Measurements from ENCODE around the gene EIF1B.

Gene EIF1B

DNA sequence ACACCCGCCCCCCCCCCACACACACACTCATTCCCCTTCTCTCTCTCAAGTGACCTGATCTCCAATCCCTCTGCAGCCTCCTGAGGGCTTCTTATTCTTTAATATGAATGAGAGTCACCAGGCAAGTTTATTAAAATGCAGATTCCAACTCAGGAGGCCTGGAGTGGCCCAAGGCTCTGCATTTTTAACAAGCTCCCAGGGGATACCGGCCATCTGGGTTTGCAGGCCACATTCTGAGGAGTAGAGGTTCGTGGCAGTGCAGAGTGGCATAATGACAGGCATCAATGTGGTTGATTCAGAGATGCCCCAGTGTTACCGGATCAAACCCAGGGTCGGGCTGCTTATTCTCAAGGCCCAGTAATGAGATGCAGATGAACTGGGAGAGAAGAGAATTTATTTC, 18.9 kb downstream of the EIF1B start:
- H3K4me3 ChIP-seq (replicated peaks in 1 of 2; ENCODE audit: low read depth in 2 of 2, low read length in 2 of 2), result no peak overlapping the region
- no peak for DNase-seq (ENCODE audit: low read depth in 2 of 2)
- TF ChIP-seq, protein P1, sequence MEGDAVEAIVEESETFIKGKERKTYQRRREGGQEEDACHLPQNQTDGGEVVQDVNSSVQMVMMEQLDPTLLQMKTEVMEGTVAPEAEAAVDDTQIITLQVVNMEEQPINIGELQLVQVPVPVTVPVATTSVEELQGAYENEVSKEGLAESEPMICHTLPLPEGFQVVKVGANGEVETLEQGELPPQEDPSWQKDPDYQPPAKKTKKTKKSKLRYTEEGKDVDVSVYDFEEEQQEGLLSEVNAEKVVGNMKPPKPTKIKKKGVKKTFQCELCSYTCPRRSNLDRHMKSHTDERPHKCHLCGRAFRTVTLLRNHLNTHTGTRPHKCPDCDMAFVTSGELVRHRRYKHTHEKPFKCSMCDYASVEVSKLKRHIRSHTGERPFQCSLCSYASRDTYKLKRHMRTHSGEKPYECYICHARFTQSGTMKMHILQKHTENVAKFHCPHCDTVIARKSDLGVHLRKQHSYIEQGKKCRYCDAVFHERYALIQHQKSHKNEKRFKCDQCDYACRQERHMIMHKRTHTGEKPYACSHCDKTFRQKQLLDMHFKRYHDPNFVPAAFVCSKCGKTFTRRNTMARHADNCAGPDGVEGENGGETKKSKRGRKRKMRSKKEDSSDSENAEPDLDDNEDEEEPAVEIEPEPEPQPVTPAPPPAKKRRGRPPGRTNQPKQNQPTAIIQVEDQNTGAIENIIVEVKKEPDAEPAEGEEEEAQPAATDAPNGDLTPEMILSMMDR (IDR thresholded peaks at IDR 0.05; ENCODE audit: low read depth, low read length), result no peak

DNA sequence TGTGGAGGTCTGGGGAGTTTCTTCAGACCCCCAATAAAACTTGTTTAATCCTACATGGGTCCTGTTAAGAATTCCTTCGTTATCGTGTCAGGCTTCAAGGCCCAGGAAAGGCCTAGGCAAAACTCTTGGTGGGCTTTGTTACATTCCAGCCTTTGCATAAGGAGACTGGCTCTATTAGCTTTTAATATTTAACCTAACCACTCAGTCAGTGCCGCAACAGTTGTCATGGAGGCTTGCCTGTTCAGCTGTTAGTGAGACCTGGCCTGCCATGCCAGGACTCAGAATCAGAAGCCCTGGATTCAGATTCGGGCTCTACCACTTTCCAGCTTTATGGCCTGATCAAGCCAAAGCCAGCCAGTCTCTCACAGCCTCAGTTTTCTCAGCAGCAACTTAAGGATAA, 19.6 kb downstream of the EIF1B start:
- DNase-seq (ENCODE audit: low read depth in 2 of 2), result no peak
- no peak overlapping the region for H3K4me3 ChIP-seq (replicated peaks in 1 of 2; ENCODE audit: low read depth in 2 of 2, low read length in 2 of 2)
- TF ChIP-seq, protein P1 (IDR thresholded peaks at IDR 0.05; ENCODE audit: low read depth, low read length), result no peak

- DNase-seq (ENCODE audit: low read depth in 2 of 2), result no peak
- H3K4me3 ChIP-seq (replicated peaks in 1 of 2; ENCODE audit: low read depth in 2 of 2, low read length in 2 of 2), result no peak overlapping the region
- TF ChIP-seq, protein P1 (IDR thresholded peaks at IDR 0.05; ENCODE audit: low read depth, low read length), result no peak
Measured at GRCh38 chr3:40332684-40333083, 23.2 kb downstream of the EIF1B start.

DNA sequence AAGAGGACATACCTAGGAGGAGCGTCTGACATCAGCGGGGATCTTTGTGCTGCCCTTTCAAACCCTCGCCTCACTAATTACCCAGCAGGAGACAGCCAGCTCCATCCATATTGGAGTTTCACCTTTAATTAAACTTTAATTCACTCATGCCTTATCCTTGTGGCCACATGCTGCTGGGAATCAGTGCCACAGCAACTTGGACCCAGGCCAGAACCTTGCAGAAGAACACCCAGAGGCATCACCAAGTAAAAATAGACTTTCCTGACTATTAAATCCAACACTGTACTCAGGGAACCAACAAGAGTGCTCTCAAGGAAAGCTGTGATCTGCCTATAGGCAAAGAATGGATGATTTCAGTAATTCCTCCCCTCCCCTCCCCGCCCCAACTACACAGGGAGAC, 23.9 kb downstream of the EIF1B start:
- no peak for DNase-seq (ENCODE audit: low read depth in 2 of 2)
- H3K4me3 ChIP-seq (replicated peaks in 1 of 2; ENCODE audit: low read depth in 2 of 2, low read length in 2 of 2), result no peak overlapping the region
- TF ChIP-seq, protein P1 (IDR thresholded peaks at IDR 0.05; ENCODE audit: low read depth, low read length), result no peak

DNA sequence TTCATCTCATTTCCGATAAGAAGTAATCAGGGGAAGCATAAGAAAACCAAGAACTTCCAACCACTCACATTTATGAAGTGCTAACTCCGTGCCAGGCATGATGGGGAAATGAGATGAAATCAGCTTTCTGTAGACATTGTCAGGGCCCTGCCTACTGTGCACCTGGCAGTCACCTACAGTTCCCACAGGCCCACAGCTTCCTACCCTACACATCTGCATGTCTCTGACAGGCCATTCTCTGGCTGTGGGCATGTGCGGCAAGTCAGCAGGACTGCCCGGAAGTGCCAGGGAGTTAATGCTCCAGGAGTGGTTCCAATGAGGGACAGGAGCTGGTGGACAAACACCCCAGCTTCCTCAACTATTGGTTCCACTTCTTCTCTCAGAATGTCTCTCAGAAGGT, 24.3 kb downstream of the EIF1B start:
- no peak overlapping the region for H3K4me3 ChIP-seq (replicated peaks in 1 of 2; ENCODE audit: low read depth in 2 of 2, low read length in 2 of 2)
- no peak for DNase-seq (ENCODE audit: low read depth in 2 of 2)
- TF ChIP-seq, protein P1 (IDR thresholded peaks at IDR 0.05; ENCODE audit: low read depth, low read length), result no peak

DNA sequence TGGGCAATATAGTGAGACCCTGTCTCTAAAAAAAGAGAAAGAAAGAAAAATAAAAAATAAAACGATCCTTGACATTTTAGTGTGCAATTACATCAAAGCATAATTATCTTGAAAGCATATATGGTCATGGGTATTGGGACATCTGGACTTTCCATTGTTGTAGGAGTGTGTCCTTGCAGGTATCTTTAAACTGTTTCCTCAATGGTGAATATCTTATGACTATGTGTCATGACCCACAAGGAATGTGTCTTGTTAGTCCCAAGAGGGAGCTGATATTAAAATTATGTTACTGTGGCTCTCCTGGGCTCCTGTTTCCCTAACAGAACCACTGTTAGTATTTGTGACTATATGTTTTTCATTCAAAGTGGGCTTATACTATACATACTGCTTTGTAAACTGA, 26.6 kb downstream of the EIF1B start:
- TF ChIP-seq, protein P1 (IDR thresholded peaks at IDR 0.05; ENCODE audit: low read depth, low read length), result no peak
- no peak overlapping the region for H3K4me3 ChIP-seq (replicated peaks in 1 of 2; ENCODE audit: low read depth in 2 of 2, low read length in 2 of 2)
- no peak for DNase-seq (ENCODE audit: low read depth in 2 of 2)

DNA sequence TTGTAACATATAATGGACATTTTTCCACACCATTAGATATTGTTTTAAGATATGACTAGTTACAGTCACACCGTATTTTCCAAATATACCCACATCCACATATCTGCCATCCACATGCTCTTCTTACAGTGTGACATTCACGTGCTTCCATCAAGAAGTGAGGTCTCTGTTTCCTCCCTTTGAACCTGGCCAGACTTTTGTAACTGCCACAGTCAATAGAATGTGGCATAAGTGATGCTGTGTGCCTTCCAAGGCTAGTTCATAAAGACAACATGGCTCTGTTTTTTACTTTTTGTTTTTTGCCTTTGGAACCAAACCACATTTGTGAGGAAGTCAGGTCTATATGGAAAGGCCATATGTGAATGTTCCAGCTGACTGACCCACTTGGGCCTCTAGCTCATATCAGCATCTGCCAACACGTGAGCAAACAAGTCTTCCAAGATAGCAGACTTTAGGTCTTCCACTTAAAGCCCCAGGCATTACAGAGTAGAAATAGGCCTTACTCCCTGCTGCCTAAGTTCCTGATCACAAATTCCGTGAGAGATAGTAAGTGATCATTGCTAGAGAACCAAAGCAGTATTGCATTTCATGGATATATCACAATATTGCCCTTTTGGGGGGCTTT, 27.1 kb downstream of the EIF1B start:
- TF ChIP-seq, protein P1 (IDR thresholded peaks at IDR 0.05; ENCODE audit: low read depth, low read length), result no peak
- DNase-seq (ENCODE audit: low read depth in 2 of 2), result no peak
- H3K4me3 ChIP-seq (replicated peaks in 1 of 2; ENCODE audit: low read depth in 2 of 2, low read length in 2 of 2), result no peak overlapping the region
